SU-DHL-6 (cell line): ENCODE data around the gene ANXA2R.

ENCODE experiments used
- CTCF ChIP-seq: fragments of 200-600 bp; sonication (generic); IDR thresholded peaks from one replicate; pipeline ENCODE4 v1.5.1; 2017; ENCODE audit warnings: antibody characterized with exemption, mild to moderate bottlenecking, low read length, moderate library complexity; ENCODE audit not compliant: insufficient read depth, poor library complexity, severe bottlenecking
- EZH2phosphoT487 ChIP-seq: fragments of 200-600 bp; sonication (generic), shearing (Covaris generic); conservative IDR thresholded peaks from 2 replicates; pipeline ENCODE4 v1.6.1; 2018; ENCODE audit warnings: mild to moderate bottlenecking, antibody characterized with exemption, low read length, moderate library complexity, mixed read lengths

GRCh38 chr5:43007911-43008362 lies 32.2 kb downstream of the ANXA2R start:
- peak; percentile 8 for TF ChIP-seq CTCF
- TF ChIP-seq EZH2phosphoT487: no peak
